Esophagus squamous epithelium (tissue), 4 donors: Measurements from ENCODE around the gene DLD.

Experiments used
- CTCF ChIP-seq, 6 experiments: fragments of 450-650 bp in 4 of 6; fragments of 200-600 bp in 2 of 6; sonication (generic) in 2 of 6; IDR thresholded peaks; one replicate each; pipeline ENCODE4 v1.5.1; 2016 to 2019; ENCODE audit warnings: antibody characterized with exemption in 6 of 6, mild to moderate bottlenecking in 4 of 6, moderate library complexity in 4 of 6
- POLR2A ChIP-seq, 4 donors: fragments of 450-650 bp; IDR thresholded peaks; one replicate each; pipeline ENCODE4 v1.6.1; 2017; ENCODE audit warnings: antibody characterized with exemption in 4 of 4, mild to moderate bottlenecking in 4 of 4, moderate library complexity in 3 of 4

- TF ChIP-seq CTCF (IDR thresholded peaks at IDR 0.05) (no peak), POLR2A (IDR thresholded peaks at IDR 0.05) (no peak)
Measured at GRCh38 chr7:107854989-107855388, 36.0 kb upstream of the DLD start.
